ENCODE data around the gene ANKRD12.

Gene ANKRD12

GRCh38 chr18:9292047-9292446 lies 155.5 kb downstream of the ANKRD12 start:
- H3K36me3 ChIP-seq (ENCODE audit: control insufficient read depth, low read length), result no peaks in the 10 kb centered on the region
- no peaks in the 10 kb centered on the region for H3K27me3 ChIP-seq (ENCODE audit: control insufficient read depth, low read length)

GRCh38 chr18:9293948-9294347 lies 157.4 kb downstream of the ANKRD12 start:
- H3K9me3 ChIP-seq (ENCODE audit: control insufficient read depth, insufficient read depth, low read length), result peaks cover 5% of the 10 kb centered on the region; the same call in 1 of the 2 replicates
- H3K9me2 ChIP-seq (replicated peaks; ENCODE audit: control insufficient read depth, low read length), result no peaks in the 10 kb centered on the region
- TF ChIP-seq CTCF (IDR thresholded peaks at IDR 0.05; ENCODE audit: low read depth, low read length, poor library complexity, severe bottlenecking), result no peak
- TF ChIP-seq EZH2phosphoT487 (IDR thresholded peaks at IDR 0.05; ENCODE audit: borderline replicate concordance, low read length), result no peak
- H3K27ac ChIP-seq (ENCODE audit: low read depth, low read length), result no peak overlapping the region
- H4K20me1 ChIP-seq (ENCODE audit: control insufficient read depth, insufficient read depth, low read depth, low read length), result no peaks in the 10 kb centered on the region
- no peaks in the 10 kb centered on the region for H3K36me3 ChIP-seq (ENCODE audit: control insufficient read depth, low read length)
- H3F3A ChIP-seq (ENCODE audit: control insufficient read depth, insufficient read depth), result no peaks in the 10 kb centered on the region
- no peaks in the 10 kb centered on the region for H3K79me2 ChIP-seq (ENCODE audit: control insufficient read depth, low read length)
- no peak overlapping the region for H3K4me3 ChIP-seq (ENCODE audit: low read length)
- no peaks in the 10 kb centered on the region for H3K27me3 ChIP-seq (ENCODE audit: control insufficient read depth, low read length)
- no peak overlapping the region for H3K4me2 ChIP-seq (ENCODE audit: low read length)
- no peaks in the 10 kb centered on the region for H3K4me1 ChIP-seq (ENCODE audit: control insufficient read depth, low read length)

More at GRCh38 chr18:9292047-9292446, 155.5 kb downstream of the ANKRD12 start:
- Histone ChIP-seq H3K4me2 (ENCODE audit: low read length) (no peak overlapping the region), H4K20me1 (ENCODE audit: control insufficient read depth, insufficient read depth, low read depth, low read length) (no peaks in the 10 kb centered on the region), H3K9me2 (replicated peaks; ENCODE audit: control insufficient read depth, low read length) (no peaks in the 10 kb centered on the region), H3K27ac (ENCODE audit: low read depth, low read length) (no peak overlapping the region), H3F3A (ENCODE audit: control insufficient read depth, insufficient read depth) (no peaks in the 10 kb centered on the region), H3K79me2 (ENCODE audit: control insufficient read depth, low read length) (no peaks in the 10 kb centered on the region), H3K4me1 (ENCODE audit: control insufficient read depth, low read length) (no peaks in the 10 kb centered on the region), H3K9me3 (ENCODE audit: control insufficient read depth, insufficient read depth, low read length) (peaks cover 5% of the 10 kb centered on the region; the same call in 1 of the 2 replicates), H3K4me3 (ENCODE audit: low read length) (no peak overlapping the region)
- TF ChIP-seq EZH2phosphoT487 (IDR thresholded peaks at IDR 0.05; ENCODE audit: borderline replicate concordance, low read length), result no peak
- no peak for TF ChIP-seq CTCF (IDR thresholded peaks at IDR 0.05; ENCODE audit: low read depth, low read length, poor library complexity, severe bottlenecking)

GRCh38 chr18:9296233-9297006 lies 159.8 kb downstream of the ANKRD12 start:
- Histone ChIP-seq H3K4me3 (ENCODE audit: low read length) (no peak overlapping the region), H3K4me2 (ENCODE audit: low read length) (no peak overlapping the region), H3F3A (ENCODE audit: control insufficient read depth, insufficient read depth) (no peaks in the 10 kb centered on the region), H3K79me2 (ENCODE audit: control insufficient read depth, low read length) (no peaks in the 10 kb centered on the region), H3K36me3 (ENCODE audit: control insufficient read depth, low read length) (no peaks in the 10 kb centered on the region), H3K4me1 (ENCODE audit: control insufficient read depth, low read length) (no peaks in the 10 kb centered on the region), H3K9me2 (replicated peaks; ENCODE audit: control insufficient read depth, low read length) (no peaks in the 10 kb centered on the region), H3K9me3 (ENCODE audit: control insufficient read depth, insufficient read depth, low read length) (peaks cover 5% of the 10 kb centered on the region; the same call in 1 of the 2 replicates), H3K27me3 (ENCODE audit: control insufficient read depth, low read length) (no peaks in the 10 kb centered on the region), H4K20me1 (ENCODE audit: control insufficient read depth, insufficient read depth, low read depth, low read length) (no peaks in the 10 kb centered on the region), H3K27ac (ENCODE audit: low read depth, low read length) (no peak overlapping the region)
- no peak for TF ChIP-seq EZH2phosphoT487 (IDR thresholded peaks at IDR 0.05; ENCODE audit: borderline replicate concordance, low read length)
- TF ChIP-seq CTCF (IDR thresholded peaks at IDR 0.05; ENCODE audit: low read depth, low read length, poor library complexity, severe bottlenecking), result no peak

Measured in DOHH2 (cell line).